Measurements from ENCODE around the gene BCL7B. TPM values are rescaled to one million over a fixed set of nuclear protein-coding genes. Genes with fewer than 3 reads are reported as not detected.
"Not testable (repeated sequence)": the region's sequence is repeated elsewhere in the genome, so short reads cannot be mapped to it uniquely, and the experiment has no call there.

BCL7B gene
- total RNA-seq, 1 experiment from 2014 or later: 33.3 TPM

- peaks cover 13% of the 10 kb centered on the region for H3K36me3 ChIP-seq
- H3K4me3 ChIP-seq: peak overlapping the region; percentile 70; the same call in 1 of the 2 replicates
- no peaks in the 10 kb centered on the region for H3K27me3 ChIP-seq
- peak; percentile 46 for DNase-seq
- H3K9me3 ChIP-seq: no peaks in the 10 kb centered on the region
Measured at GRCh38 chr7:73555411-73555982, 2.0 kb downstream of the BCL7B start.

GRCh38 chr7:73550093-73550492 is 7.4 kb downstream of the BCL7B start:
- H3K9me3 ChIP-seq, H3K27me3 ChIP-seq, H3K4me3 ChIP-seq, DNase-seq: not testable (repeated sequence)
- H3K36me3 ChIP-seq: peaks cover 22% of the 10 kb centered on the region

- Histone ChIP-seq H3K9me3 (no peaks in the 10 kb centered on the region), H3K4me3 (no peak overlapping the region), H3K36me3 (peaks cover 20% of the 10 kb centered on the region), H3K27me3 (no peaks in the 10 kb centered on the region)
- no peak for DNase-seq
Measured at GRCh38 chr7:73549176-73549575, 8.3 kb downstream of the BCL7B start.

- DNase-seq: no peak
- Histone ChIP-seq H3K9me3 (no peaks in the 10 kb centered on the region), H3K27me3 (no peaks in the 10 kb centered on the region), H3K4me3 (no peak overlapping the region), H3K36me3 (peaks cover 20% of the 10 kb centered on the region)
Measured at GRCh38 chr7:73547841-73548240, 9.6 kb downstream of the BCL7B start.

- DNase-seq: no peak
- H3K4me3 ChIP-seq: no peak overlapping the region
- H3K27me3 ChIP-seq: no peaks in the 10 kb centered on the region
- no peaks in the 10 kb centered on the region for H3K9me3 ChIP-seq
- H3K36me3 ChIP-seq: peaks cover 24% of the 10 kb centered on the region
Measured at GRCh38 chr7:73544678-73545077, 12.8 kb downstream of the BCL7B start.

GRCh38 chr7:73541722-73542121 is 15.8 kb downstream of the BCL7B start:
- no peaks in the 10 kb centered on the region for H3K9me3 ChIP-seq
- peaks cover 18% of the 10 kb centered on the region for H3K36me3 ChIP-seq
- DNase-seq: no peak
- no peak overlapping the region for H3K4me3 ChIP-seq
- H3K27me3 ChIP-seq: no peaks in the 10 kb centered on the region

GRCh38 chr7:73539709-73540108 is 17.8 kb downstream of the BCL7B start:
- no peak for DNase-seq
- Histone ChIP-seq H3K4me3 (no peak overlapping the region), H3K36me3 (peaks cover 15% of the 10 kb centered on the region)

GRCh38 chr7:73538510-73538909 is 19.0 kb downstream of the BCL7B start:
- H3K4me3 ChIP-seq, H3K9me3 ChIP-seq, H3K27me3 ChIP-seq, DNase-seq: not testable (repeated sequence)
- H3K36me3 ChIP-seq: peaks cover 15% of the 10 kb centered on the region

More at GRCh38 chr7:73539709-73540108, 17.8 kb downstream of the BCL7B start:
- Histone ChIP-seq H3K27me3 (no peaks in the 10 kb centered on the region), H3K9me3 (no peaks in the 10 kb centered on the region)

GRCh38 chr7:73537051-73537450 is 20.4 kb downstream of the BCL7B start:
- peaks cover 10% of the 10 kb centered on the region for H3K36me3 ChIP-seq
- no peaks in the 10 kb centered on the region for H3K27me3 ChIP-seq
- no peak overlapping the region for H3K4me3 ChIP-seq
- no peak for DNase-seq
- H3K9me3 ChIP-seq: no peaks in the 10 kb centered on the region

GRCh38 chr7:73536479-73536878 is 21.0 kb downstream of the BCL7B start:
- Histone ChIP-seq H3K9me3 (no peaks in the 10 kb centered on the region), H3K36me3 (peaks cover 7% of the 10 kb centered on the region), H3K27me3 (no peaks in the 10 kb centered on the region), H3K4me3 (no peak overlapping the region)
- DNase-seq: no peak

- not testable (repeated sequence) for H3K9me3 ChIP-seq, H3K36me3 ChIP-seq, H3K4me3 ChIP-seq
Measured at GRCh38 chr7:73535918-73536317, 21.6 kb downstream of the BCL7B start.

GRCh38 chr7:73533742-73534141 is 23.7 kb downstream of the BCL7B start:
- H3K27me3 ChIP-seq: no peaks in the 10 kb centered on the region
- DNase-seq: no peak
- no peak overlapping the region for H3K4me3 ChIP-seq
- no peaks in the 10 kb centered on the region for H3K9me3 ChIP-seq
- H3K36me3 ChIP-seq: no peaks in the 10 kb centered on the region; the same call in none of the 2 replicates

More at GRCh38 chr7:73535918-73536317, 21.6 kb downstream of the BCL7B start:
- H3K27me3 ChIP-seq, DNase-seq: not testable (repeated sequence)

GRCh38 chr7:73532224-73532623 is 25.3 kb downstream of the BCL7B start:
- no peaks in the 10 kb centered on the region for H3K27me3 ChIP-seq
- no peaks in the 10 kb centered on the region for H3K36me3 ChIP-seq
- no peak for DNase-seq
- no peak overlapping the region for H3K4me3 ChIP-seq
- no peaks in the 10 kb centered on the region for H3K9me3 ChIP-seq

- Histone ChIP-seq H3K36me3 (no peaks in the 10 kb centered on the region), H3K27me3 (no peaks in the 10 kb centered on the region), H3K9me3 (no peaks in the 10 kb centered on the region), H3K4me3 (no peak overlapping the region)
- no peak for DNase-seq
Measured at GRCh38 chr7:73530800-73531199, 26.7 kb downstream of the BCL7B start.

- H3K4me3 ChIP-seq: no peak overlapping the region
- H3K27me3 ChIP-seq: no peaks in the 10 kb centered on the region
- H3K36me3 ChIP-seq: no peaks in the 10 kb centered on the region
- no peaks in the 10 kb centered on the region for H3K9me3 ChIP-seq
- DNase-seq: no peak
Measured at GRCh38 chr7:73526896-73527821, 30.3 kb downstream of the BCL7B start.

- H3K27me3 ChIP-seq, DNase-seq, H3K9me3 ChIP-seq, H3K36me3 ChIP-seq, H3K4me3 ChIP-seq: not testable (repeated sequence)
Measured at GRCh38 chr7:73526158-73526494, 31.4 kb downstream of the BCL7B start.

- H3K9me3 ChIP-seq: no peaks in the 10 kb centered on the region
- H3K27me3 ChIP-seq: no peaks in the 10 kb centered on the region
- peak; percentile 97 for DNase-seq
- peaks cover 28% of the 10 kb centered on the region for H3K36me3 ChIP-seq
- H3K4me3 ChIP-seq: peak within 1 kb of the TSS; percentile 69
Measured at GRCh38 chr7:73522105-73522872, 35.2 kb downstream of the BCL7B start, which contains the start of gene BAZ1B. Gene BAZ1B (minus strand): TSS chr7:73522293. CDS start chr7:73521933, 360 bp downstream.
